PC-9 (cell line): ENCODE results near the gene GHITM. TPM values are rescaled to one million over a fixed set of nuclear protein-coding genes. Genes with fewer than 3 reads are reported as not detected.

Experiments
- BruUV-seq: library from RNA; stranded (reverse); fragments of 400-500 nt; replicated peaks from 2 replicates; lab custom pipeline; 2021; lab: Mats Ljungman, UMichigan
- CTCF ChIA-PET: fragments of 300-600 bp; sonication (Branson Sonifier 250); formaldehyde crosslinking; loops from one replicate; lab custom pipeline; 2022; ENCODE audit warnings: antibody characterized with exemption; lab: Charles Lee
- POLR2A ChIA-PET: fragments of 300-600 bp; sonication (Branson Sonifier 250); formaldehyde crosslinking; loops from one replicate; lab custom pipeline; 2022; ENCODE audit warnings: antibody characterized with exemption; ENCODE audit not compliant: unreplicated experiment; lab: Charles Lee
- DNase-seq, 2 experiments: peaks; one replicate each; pipeline versions ENCODE4 v3.0.0 to v3.0.0-alpha.2; 2015 to 2022; ENCODE audit warnings: mixed read lengths in 1 of 2
- H2AFZ ChIP-seq: fragments of 200-600 bp; sonication (generic); 2 replicates; pipeline ENCODE4 v1.8.1; 2017; ENCODE audit warnings: antibody characterized with exemption
- H3F3A ChIP-seq: fragments of 200-600 bp; sonication (generic); 2 replicates; pipeline ENCODE4 v1.8.1; 2017; ENCODE audit warnings: antibody characterized with exemption, mild to moderate bottlenecking, low read depth; ENCODE audit not compliant: insufficient read depth
- H3K27ac ChIP-seq: fragments of 200-600 bp; sonication (generic); 2 replicates; pipeline ENCODE4 v1.6.1; 2016; ENCODE audit warnings: mixed run types
- H3K27me3 ChIP-seq: fragments of 200-600 bp; sonication (generic); 2 replicates; pipeline ENCODE4 v1.6.1; 2016; ENCODE audit warnings: low read depth, mixed run types; ENCODE audit not compliant: insufficient read depth
- H3K36me3 ChIP-seq: fragments of 200-600 bp; sonication (generic); 2 replicates; pipeline ENCODE4 v1.6.1; 2016; ENCODE audit warnings: low read depth, mixed run types
- H3K4me1 ChIP-seq: fragments of 200-600 bp; sonication (generic); replicated peaks from 2 replicates; pipeline ENCODE4 v1.6.1; 2016; ENCODE audit warnings: mixed run types; ENCODE audit not compliant: insufficient read depth
- H3K4me2 ChIP-seq: fragments of 200-600 bp; sonication (generic); 2 replicates; pipeline ENCODE4 v1.6.1; 2017; ENCODE audit warnings: mixed run types
- H3K4me3 ChIP-seq: fragments of 200-600 bp; sonication (generic); 2 replicates; pipeline ENCODE4 v1.6.1; 2016; ENCODE audit warnings: mixed run types
- H3K79me2 ChIP-seq: fragments of 200-600 bp; sonication (generic); 2 replicates; pipeline ENCODE4 v1.6.1; 2017; ENCODE audit warnings: low read depth, mixed run types
- H3K9me2 ChIP-seq: fragments of 200-600 bp; sonication (generic); 2 replicates; pipeline ENCODE4 v1.8.1; 2017; ENCODE audit warnings: mild to moderate bottlenecking; ENCODE audit not compliant: insufficient read depth
- H3K9me3 ChIP-seq: fragments of 200-600 bp; sonication (generic); 2 replicates; pipeline ENCODE4 v1.8.1; 2016; ENCODE audit warnings: low read depth; ENCODE audit not compliant: insufficient read depth
- H4K20me1 ChIP-seq: fragments of 200-600 bp; sonication (generic); 2 replicates; pipeline ENCODE4 v1.8.1; 2017; ENCODE audit not compliant: insufficient read depth
- EZH2 ChIP-seq: fragments of 200-600 bp; sonication (generic); IDR thresholded peaks from 2 replicates; pipeline ENCODE4 v1.8.0; 2017; ENCODE audit warnings: antibody characterized with exemption, low read depth
- intact Hi-C: fragments of 100-400 bp; cut with micrococcal nuclease; formaldehyde crosslinking; loops from one replicate; pipeline ENCODE4 v1.10.0; 2022; ENCODE audit not compliant: unreplicated experiment
- total RNA-seq: library from RNA; stranded (reverse); gene quantifications from 2 replicates; pipeline ENCODE4 v1.2.3, GENCODE V29; 2021
- TF ChIP-seq, protein P1 (sequence below): fragments of 200-600 bp; sonication (generic); conservative IDR thresholded peaks from 2 replicates; pipeline ENCODE4 v1.6.1; 2017; ENCODE audit warnings: mixed run types, antibody characterized with exemption, mild to moderate bottlenecking, moderate library complexity

The GHITM gene
- total RNA-seq, 1 experiment from 2014 or later: 291 TPM

DNA sequence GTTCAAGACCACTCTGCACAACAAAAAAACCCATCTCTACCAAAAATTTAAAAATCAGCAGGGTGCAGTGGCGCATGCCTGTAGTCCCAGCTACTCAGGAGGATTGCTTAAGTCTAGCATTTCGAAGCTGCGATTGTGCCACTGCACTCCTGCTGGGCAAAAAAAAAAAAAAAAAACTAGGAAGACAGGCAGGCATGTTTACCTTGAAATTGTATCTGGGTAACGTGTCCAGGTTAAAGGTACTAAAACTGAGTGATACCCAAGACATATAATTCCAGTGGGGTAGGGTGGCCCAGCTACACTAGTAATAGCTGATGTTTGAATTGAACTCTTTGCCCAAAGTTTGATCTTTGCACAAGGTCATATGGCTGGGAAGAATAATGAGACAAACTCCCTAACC lies 16.2 kb downstream of the GHITM start:
- Histone ChIP-seq H3K9me2 (no peaks in the 10 kb centered on the region), H2AFZ (no peak overlapping the region), H4K20me1 (peaks cover 28% of the 10 kb centered on the region), H3K27me3 (no peaks in the 10 kb centered on the region), H3F3A (peaks cover 22% of the 10 kb centered on the region), H3K9me3 (no peaks in the 10 kb centered on the region), H3K27ac (no peak overlapping the region), H3K4me2 (no peak overlapping the region), H3K79me2 (no peaks in the 10 kb centered on the region), H3K4me3 (no peak overlapping the region), H3K4me1 (no peaks in the 10 kb centered on the region), H3K36me3 (peaks cover 36% of the 10 kb centered on the region)
- TF ChIP-seq, protein P1, sequence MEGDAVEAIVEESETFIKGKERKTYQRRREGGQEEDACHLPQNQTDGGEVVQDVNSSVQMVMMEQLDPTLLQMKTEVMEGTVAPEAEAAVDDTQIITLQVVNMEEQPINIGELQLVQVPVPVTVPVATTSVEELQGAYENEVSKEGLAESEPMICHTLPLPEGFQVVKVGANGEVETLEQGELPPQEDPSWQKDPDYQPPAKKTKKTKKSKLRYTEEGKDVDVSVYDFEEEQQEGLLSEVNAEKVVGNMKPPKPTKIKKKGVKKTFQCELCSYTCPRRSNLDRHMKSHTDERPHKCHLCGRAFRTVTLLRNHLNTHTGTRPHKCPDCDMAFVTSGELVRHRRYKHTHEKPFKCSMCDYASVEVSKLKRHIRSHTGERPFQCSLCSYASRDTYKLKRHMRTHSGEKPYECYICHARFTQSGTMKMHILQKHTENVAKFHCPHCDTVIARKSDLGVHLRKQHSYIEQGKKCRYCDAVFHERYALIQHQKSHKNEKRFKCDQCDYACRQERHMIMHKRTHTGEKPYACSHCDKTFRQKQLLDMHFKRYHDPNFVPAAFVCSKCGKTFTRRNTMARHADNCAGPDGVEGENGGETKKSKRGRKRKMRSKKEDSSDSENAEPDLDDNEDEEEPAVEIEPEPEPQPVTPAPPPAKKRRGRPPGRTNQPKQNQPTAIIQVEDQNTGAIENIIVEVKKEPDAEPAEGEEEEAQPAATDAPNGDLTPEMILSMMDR: no peak
- TF ChIP-seq EZH2: no peak
- ChIA-PET CTCF (no interaction called here), POLR2A (interaction anchor here (0.7 kb wide), 1 partner anchor 33 kb away, joined by 16 read pairs; no protein-coding TSS in a partner anchor)
- intact Hi-C loops: no loop called here
- DNase-seq: no peak
- BruUV-seq: no TSS peak

DNA sequence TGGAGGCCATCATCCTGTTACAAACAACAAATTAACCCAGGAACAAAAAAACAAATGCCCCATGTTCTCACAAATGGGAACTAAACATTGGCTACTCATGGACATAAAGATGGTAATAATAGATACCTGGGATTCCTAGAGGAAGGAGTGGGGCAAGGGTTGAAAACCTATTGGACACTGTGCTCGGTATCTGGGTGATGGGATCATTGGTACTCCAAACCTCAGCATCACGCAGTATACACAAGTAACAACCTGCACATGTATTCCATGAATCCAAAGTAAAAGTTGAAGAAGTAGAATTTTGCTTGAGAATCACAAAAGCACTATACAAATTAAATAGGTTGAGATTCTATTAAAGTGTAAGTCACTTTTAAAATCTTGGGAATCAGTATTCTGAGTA lies 16.7 kb downstream of the GHITM start:
- peaks cover 22% of the 10 kb centered on the region for H3F3A ChIP-seq
- TF ChIP-seq, protein P1: no peak
- TF ChIP-seq EZH2: no peak
- DNase-seq: no peak
- H3K4me1 ChIP-seq: no peaks in the 10 kb centered on the region
- no TSS peak for BruUV-seq
- peaks cover 31% of the 10 kb centered on the region for H3K36me3 ChIP-seq
- peaks cover 23% of the 10 kb centered on the region for H4K20me1 ChIP-seq
- intact Hi-C loops: no loop called here
- H3K27me3 ChIP-seq: no peaks in the 10 kb centered on the region
- no peak overlapping the region for H3K27ac ChIP-seq
- ChIA-PET CTCF (no interaction called here), POLR2A (no interaction called here)
- H3K9me3 ChIP-seq: no peaks in the 10 kb centered on the region
- H3K4me3 ChIP-seq: no peak overlapping the region
- H2AFZ ChIP-seq: no peak overlapping the region
- no peaks in the 10 kb centered on the region for H3K9me2 ChIP-seq
- H3K4me2 ChIP-seq: no peak overlapping the region
- H3K79me2 ChIP-seq: no peaks in the 10 kb centered on the region

DNA sequence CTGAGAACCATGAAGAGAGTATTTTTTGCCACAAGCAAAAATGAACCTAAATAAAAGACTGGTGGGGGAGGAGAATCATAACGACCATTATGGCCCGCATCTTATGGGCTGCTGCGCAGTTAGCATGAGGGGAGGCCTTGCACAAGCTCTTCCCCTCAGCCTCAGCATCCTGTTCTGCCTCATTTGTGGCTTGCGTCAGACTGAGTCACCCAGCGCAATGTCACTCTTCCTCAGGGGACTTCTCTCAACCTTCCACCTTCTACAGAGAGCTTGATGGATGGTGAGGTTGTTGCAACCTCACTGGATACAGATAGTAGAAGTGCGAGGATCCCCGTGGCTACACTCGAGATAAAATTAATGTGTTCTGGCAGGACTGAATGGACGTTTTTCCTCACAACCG lies 17.5 kb downstream of the GHITM start:
- peaks cover 24% of the 10 kb centered on the region for H3K36me3 ChIP-seq
- no peak overlapping the region for H2AFZ ChIP-seq
- no peak for DNase-seq
- no peaks in the 10 kb centered on the region for H3K79me2 ChIP-seq
- POLR2A ChIA-PET: no interaction called here
- intact Hi-C loops: no loop called here
- H3K9me3 ChIP-seq: no peaks in the 10 kb centered on the region
- peaks cover 5% of the 10 kb centered on the region; the same call in 1 of the 2 replicates for H3K27me3 ChIP-seq
- H4K20me1 ChIP-seq: peaks cover 17% of the 10 kb centered on the region
- no peak overlapping the region for H3K4me3 ChIP-seq
- BruUV-seq: no TSS peak
- CTCF ChIA-PET: no interaction called here
- TF ChIP-seq EZH2: no peak
- TF ChIP-seq, protein P1: no peak
- no peaks in the 10 kb centered on the region for H3K9me2 ChIP-seq
- H3K4me2 ChIP-seq: no peak overlapping the region
- peaks cover 20% of the 10 kb centered on the region for H3F3A ChIP-seq
- no peaks in the 10 kb centered on the region for H3K4me1 ChIP-seq
- no peak overlapping the region for H3K27ac ChIP-seq
